GM10248 (cell line): ENCODE data around the gene MRPL19.
"Not testable (repeated sequence)": the region's sequence is repeated elsewhere in the genome, so short reads cannot be mapped to it uniquely, and the experiment has no call there.

ENCODE experiments used
- CTCF ChIA-PET: fragments of 300-600 bp; sonication (Branson Sonifier 250); formaldehyde crosslinking; extraction: SDS; loops from one replicate; lab custom pipeline; 2021; ENCODE audit warnings: antibody characterized with exemption; lab: Yijun Ruan, JAX
- POLR2A ChIA-PET: fragments of 350-650 bp; sonication (Branson Sonifier 250); formaldehyde crosslinking; extraction: SDS; loops from one replicate; lab custom pipeline; 2020; ENCODE audit warnings: antibody characterized with exemption; lab: Yijun Ruan, JAX
- DNase-seq: peaks from one replicate; pipeline ENCODE4 v3.0.0; 2012; ENCODE audit errors: extremely low spot score
- TF ChIP-seq, protein P1 (sequence below): IDR thresholded peaks from 2 replicates; pipeline ENCODE4 v1.5.1; 2012; ENCODE audit warnings: mild to moderate bottlenecking, low read depth; ENCODE audit errors: extremely low read depth, missing control alignments, control extremely low read depth

The MRPL19 gene

DNA sequence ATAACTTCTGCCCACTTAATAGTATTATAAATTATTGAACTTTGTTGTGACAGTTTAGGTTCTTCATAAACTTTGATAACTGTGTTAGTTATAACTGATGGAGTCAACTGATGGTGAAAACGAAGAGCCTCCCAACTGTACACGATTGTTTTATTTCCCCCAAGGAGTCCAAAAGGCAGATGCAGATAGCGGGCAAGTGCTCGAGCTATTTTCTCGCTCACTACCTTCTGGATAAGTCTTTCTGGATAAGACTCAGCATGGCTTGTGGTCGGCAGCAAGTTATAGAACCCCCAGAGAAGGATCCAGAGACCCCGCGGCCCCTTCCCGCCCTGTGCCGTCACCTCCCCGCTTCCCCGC lies 63.6 kb downstream of the MRPL19 start:
- no peak for DNase-seq
- POLR2A ChIA-PET, result no interaction called here
- CTCF ChIA-PET, result interaction anchor here (0.8 to 2.4 kb wide), 9 partner anchors 10 to 73 kb away, joined by 3 to 6 read pairs (median 3); partner anchors contain the start of gene MRPL19

DNA sequence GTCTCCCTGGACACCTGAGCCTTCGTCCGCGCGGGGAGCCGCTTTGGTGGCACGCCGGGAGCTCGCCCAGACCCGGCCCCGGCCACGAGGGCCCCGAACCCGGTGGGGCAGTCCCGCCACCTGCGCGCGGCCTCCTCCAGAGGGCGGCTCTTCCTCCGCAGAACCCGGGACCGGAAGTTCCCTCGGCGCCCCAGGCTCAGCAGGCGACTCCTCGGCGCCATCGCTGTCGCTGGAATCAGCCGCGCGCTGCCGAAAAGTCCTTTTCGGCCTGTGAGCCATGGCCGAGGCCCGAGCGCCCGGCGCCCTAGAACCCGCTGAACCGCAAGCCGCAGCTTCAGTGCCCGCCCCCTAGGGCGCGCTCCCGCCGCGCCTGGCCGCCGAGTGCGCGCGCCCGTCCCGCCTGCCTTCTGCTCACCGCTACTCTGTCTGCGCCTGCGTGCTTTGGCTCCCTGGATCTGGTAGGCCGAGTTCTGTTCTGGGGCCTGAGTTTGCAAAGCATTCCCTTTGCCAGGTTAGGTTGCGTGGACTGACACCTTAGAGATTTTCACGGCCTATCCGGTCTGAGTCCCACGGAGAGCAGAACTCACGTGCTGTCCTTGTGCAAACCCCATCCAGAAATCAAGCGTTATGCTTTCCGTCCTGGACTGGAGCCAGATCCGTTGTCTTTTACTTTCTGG lies 64.1 kb downstream of the MRPL19 start, which contains the start of gene GCFC2:
Gene GCFC2, minus strand, starts transcription at position 339 of the 677 bp plus-strand sequence. Its CDS starts 60 bp downstream, at position 279.
- ChIA-PET CTCF (interaction anchor here (0.8 to 2.4 kb wide), 10 partner anchors 11 to 792 kb away, joined by 3 to 6 read pairs (median 3); partner anchors contain the start of gene MRPL19), POLR2A (no interaction called here)
- TF ChIP-seq, protein P1, sequence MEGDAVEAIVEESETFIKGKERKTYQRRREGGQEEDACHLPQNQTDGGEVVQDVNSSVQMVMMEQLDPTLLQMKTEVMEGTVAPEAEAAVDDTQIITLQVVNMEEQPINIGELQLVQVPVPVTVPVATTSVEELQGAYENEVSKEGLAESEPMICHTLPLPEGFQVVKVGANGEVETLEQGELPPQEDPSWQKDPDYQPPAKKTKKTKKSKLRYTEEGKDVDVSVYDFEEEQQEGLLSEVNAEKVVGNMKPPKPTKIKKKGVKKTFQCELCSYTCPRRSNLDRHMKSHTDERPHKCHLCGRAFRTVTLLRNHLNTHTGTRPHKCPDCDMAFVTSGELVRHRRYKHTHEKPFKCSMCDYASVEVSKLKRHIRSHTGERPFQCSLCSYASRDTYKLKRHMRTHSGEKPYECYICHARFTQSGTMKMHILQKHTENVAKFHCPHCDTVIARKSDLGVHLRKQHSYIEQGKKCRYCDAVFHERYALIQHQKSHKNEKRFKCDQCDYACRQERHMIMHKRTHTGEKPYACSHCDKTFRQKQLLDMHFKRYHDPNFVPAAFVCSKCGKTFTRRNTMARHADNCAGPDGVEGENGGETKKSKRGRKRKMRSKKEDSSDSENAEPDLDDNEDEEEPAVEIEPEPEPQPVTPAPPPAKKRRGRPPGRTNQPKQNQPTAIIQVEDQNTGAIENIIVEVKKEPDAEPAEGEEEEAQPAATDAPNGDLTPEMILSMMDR, result peak; percentile 49
- DNase-seq, result peak; percentile 92

More for the DNA sequence above, 63.6 kb downstream of the MRPL19 start:
- TF ChIP-seq, protein P1, result no peak

DNA sequence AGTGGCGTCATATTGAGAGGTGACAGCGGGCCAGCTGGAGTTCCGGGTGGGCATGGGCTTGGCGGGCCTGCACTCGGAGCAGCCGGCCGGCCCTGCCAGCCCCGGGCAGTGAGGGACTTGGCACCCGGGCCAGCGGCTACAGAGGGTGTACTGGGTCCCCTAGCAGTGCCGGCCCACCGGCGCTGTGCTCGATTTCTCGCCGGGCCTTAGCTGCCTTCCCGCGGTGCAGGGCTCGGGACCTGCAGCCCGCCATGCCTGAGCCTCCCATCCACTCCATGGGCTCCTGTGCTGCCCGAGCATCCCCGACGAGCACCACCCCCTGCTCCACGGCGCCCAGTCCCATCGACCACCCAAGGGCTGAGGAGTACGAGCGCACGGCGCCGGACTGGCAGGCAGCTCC lies 65.0 kb downstream of the MRPL19 start:
- POLR2A ChIA-PET, DNase-seq: not testable (repeated sequence)
- CTCF ChIA-PET, result interaction anchor here (0.9 to 1.6 kb wide), 4 partner anchors 29 to 793 kb away, joined by 3 to 4 read pairs (median 3); partner anchors contain the start of gene MRPL19

DNA sequence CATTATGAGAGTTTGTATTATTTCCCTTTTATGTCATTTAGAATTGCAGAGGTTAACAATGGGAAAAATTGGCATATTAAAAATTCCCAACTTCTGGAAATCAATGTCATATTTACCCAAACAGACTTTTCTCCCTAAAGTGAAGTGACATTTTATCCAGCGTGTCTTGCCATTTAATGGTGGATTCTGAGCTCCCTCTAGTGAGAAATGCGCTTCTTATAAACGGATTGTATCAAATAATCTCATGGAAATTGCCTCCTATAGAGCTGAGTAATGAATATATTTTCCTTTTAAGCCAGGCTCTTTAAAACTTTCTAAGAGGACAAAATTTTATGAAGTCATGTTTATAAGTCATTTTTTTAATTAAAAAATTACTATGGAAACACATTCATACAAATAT lies 69.8 kb downstream of the MRPL19 start:
- TF ChIP-seq, protein P1, result peak; percentile 10
- POLR2A ChIA-PET, result no interaction called here
- no peak for DNase-seq
- CTCF ChIA-PET, result interaction anchor here (1.4 to 1.6 kb wide), 2 partner anchors 13 to 17 kb away, joined by 4 read pairs; no protein-coding TSS in a partner anchor

DNA sequence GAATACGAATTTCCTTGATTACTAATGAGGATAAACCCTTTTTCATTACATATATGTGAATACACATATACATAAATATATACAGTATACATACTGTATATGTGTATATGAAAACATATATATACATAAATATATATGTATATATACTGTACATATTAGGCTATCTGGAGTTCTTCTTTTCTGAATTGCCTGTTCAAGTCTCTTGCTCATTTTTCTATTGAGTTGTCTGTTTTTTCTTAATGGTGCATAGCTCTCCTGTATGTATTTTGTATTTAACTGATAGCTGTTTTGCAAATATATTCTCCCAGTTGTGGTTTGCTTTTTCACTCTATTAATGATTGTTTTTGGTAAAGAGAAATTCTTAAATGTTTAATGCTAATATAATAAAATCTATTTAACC lies 73.0 kb downstream of the MRPL19 start:
- POLR2A ChIA-PET, result no interaction called here
- DNase-seq, result no peak
- TF ChIP-seq, protein P1, result no peak
- CTCF ChIA-PET, result interaction anchor here (1.5 to 1.8 kb wide), 2 partner anchors 9 to 11 kb away, joined by 4 read pairs; no protein-coding TSS in a partner anchor

DNA sequence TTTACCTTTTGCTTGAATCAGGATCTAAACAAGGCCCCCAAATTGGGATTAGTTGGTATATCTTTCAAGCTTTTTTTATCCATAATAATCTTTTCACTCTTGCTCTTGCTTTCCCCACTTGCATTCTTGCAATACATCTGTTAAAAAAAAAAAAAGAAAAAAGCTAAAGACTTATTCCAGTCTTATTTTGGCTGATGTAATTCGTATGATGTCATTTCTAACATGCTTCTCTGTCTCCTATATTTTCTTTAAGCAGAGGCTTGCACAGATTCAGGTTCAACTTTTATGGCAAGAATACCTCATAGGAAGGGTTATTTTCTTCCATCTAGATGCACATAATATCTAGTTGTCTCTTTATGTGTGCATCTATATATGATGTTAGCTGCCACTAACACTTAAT lies 73.9 kb downstream of the MRPL19 start:
- CTCF ChIA-PET, result interaction anchor here (1.5 to 1.6 kb wide), 2 partner anchors 7 to 12 kb away, joined by 4 to 6 read pairs; no protein-coding TSS in a partner anchor
- TF ChIP-seq, protein P1, result no peak
- POLR2A ChIA-PET, result no interaction called here
- no peak for DNase-seq

DNA sequence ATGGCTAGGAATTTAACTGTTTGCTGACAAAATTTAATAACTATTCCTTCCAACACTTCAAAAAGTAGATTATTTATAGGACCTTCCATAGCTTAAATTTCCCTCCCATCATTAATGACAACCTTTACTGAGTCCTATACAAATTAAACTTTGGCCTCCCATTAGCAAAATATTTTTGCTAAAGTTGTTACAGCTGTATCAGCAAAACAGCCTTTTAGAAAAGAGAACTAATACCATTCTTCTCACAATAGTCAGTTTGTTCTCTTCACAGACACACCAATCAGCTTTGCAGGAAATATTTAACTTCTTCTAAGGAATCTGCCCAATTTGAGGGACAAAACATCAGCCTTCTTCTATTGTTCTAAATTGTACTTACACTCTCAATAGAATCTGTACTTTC lies 76.1 kb downstream of the MRPL19 start:
- ChIA-PET CTCF (interaction anchor here (1.3 to 1.4 kb wide), 3 partner anchors 9 to 31 kb away, joined by 3 read pairs; partner anchors contain the start of gene GCFC2), POLR2A (no interaction called here)
- TF ChIP-seq, protein P1, result no peak
- DNase-seq, result no peak
